NCI-H510A treated with DMSO at 0.1 percent for 48 hours (cell line): Measurements from ENCODE around the gene TAF4B.
"Not testable (repeated sequence)": the region's sequence is repeated elsewhere in the genome, so short reads cannot be mapped to it uniquely, and the experiment has no call there.

Experiments used
- DNase-seq: peaks from one replicate; lab custom pipeline; 2025; lab: John Stamatoyannopoulos, UW

TAF4B gene

DNA sequence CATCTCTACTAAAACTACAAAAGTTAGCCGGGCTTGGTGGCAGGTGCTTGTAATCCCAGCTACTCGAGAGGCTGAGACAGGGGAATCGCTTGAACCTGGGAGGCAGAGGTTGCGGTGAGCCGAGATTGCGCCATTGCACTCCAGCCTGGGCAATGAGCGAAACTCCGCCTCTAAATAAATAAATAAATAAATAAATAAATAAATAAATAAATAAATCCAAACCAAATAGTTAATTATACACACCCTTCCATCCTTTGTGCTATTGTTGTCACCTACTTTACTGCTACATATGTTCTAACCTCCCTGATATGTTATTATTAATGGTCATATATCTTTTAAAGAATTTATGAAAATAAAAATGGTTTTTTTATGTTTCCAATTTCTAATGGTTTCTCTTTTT lies 155.3 kb downstream of the TAF4B start:
- not testable (repeated sequence) for DNase-seq

DNA sequence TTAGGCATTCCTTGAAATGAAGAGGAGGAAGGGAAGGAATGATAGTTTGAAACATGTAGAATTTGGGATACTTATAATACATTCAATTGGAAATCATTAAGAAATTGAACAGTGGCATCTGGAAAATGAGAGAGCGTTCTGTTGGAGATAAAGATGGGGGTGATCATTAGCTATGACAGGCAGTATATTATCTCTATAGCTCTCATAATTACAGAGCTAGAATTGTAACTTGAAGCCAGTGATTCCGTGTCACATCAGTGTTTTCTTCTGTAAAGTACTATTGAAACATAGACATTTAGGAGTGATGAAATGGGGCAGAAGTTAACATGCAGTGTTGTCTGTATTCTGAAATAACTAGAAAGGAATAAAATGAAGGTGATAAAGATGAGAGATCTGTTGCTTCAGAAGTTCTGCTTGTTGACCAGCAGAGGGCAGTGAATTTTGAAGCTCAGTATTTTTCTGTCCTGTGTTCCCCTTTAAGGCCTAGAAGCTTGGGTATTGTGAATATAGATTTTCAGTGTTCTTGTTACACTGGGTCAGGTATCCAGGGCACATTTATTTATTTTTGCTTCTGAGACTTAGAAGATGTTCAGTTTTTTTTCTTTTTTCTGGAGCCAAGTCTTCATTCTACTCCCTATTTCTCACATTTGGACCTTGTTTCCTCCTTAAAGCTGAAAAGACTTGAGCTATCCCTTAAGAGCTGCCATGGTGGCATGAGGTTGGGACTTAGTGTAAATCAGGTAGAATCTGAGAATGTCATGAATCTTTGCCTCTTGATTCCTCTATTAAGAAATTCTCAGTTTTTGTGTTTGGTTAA lies 157.4 kb downstream of the TAF4B start:
- peak; percentile 30 for DNase-seq

DNA sequence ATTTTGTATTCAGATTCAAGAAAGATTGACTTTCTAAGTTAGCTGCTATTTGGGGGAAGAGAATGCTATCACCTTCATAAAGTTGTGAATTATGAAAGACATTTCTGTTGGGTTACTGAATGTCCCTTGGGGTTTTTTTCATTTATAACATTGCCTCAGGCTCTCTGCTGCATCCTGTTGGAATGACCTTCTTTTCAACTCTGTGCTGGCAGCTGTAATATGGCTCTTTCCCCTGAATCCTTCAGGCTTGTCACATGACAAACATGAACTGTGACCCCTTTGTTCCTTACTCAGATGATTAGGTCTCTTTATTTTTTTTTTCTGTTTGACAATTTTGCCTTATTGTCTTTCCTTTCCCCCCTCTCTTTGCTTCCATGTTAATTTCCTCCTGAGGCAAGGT lies 159.8 kb downstream of the TAF4B start:
- DNase-seq: no peak

DNA sequence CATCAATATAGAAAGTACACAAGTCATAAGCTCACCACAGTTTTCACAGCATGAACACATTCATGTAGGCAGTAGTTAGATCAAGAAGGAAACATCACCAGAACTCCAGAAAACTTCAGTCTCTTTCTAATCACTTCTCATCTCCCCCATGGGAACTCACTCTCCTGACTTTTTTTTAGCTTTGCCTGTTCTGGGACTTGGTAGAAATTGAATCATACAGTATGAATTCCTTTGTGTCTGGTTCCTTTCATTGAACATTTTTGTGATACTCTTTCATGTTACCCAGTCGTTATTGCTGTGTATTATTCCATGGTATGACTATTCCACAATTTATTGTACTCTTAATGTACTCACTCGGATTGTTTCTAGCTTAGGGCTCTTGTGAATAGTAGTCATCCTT lies 160.2 kb downstream of the TAF4B start:
- DNase-seq: no peak

DNA sequence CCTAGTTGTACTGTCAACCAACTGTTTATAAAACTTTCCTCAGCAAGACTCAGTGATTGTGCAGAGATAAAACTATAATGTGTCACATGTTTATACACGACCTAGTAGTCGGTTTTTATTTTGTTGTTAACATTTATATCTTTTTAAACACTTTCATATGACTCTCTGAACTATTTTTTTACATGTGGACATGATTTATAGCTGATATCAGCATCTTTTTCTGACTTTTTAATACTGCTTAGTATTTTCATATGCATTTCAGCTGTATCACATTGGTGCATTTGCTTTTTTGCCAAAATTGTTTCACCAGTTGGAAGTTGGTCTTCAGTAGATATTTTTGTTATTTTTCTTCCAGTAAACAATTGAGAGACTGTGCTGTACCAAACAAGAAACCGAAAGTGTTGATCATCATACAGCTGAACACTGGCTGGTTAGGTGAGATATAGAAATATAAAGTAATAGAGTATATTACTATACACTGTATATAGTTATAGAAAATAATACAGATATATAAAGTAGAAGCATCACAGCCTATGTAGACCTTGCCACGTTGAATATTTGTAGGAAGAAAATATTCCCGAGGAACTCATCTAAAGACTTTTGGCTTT lies 167.9 kb downstream of the TAF4B start:
- no peak for DNase-seq

DNA sequence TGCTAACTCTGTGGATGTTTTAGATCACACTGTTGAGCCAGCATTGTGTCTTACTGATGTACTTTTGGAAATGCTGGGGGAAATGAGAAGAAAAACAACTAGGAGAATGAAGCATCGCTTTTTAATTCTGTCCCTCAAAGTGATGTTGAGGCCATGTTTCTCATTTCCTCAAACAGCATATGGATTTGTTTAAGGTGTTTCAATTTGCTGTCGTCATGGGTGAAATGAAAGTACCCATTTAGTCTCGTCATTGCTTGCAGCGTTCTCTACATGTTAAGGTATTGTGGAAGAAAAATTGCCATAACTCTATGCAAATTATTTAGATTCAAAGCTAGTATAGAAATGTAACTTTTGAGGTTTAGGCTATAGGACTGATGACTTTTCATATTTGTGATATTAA lies 170.8 kb downstream of the TAF4B start:
- no peak for DNase-seq

DNA sequence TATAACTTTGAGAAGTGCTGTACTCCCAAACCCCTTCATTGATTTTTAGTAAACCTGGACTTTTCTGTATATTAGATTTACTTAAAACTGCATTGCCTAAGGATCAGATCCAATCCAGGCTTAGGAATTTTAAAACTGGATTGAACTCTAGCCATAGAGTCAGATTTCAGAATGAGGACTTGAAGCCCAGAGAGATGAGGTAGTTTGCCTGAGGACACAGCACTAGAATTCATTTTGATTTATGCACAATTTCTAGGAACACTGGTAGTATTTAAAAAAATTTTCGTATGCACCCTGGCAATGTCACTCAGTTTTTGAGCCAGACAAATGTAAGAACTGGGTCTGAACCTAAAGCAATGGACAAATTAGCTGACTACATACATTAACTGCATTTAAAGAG lies 177.2 kb downstream of the TAF4B start:
- DNase-seq: no peak

DNA sequence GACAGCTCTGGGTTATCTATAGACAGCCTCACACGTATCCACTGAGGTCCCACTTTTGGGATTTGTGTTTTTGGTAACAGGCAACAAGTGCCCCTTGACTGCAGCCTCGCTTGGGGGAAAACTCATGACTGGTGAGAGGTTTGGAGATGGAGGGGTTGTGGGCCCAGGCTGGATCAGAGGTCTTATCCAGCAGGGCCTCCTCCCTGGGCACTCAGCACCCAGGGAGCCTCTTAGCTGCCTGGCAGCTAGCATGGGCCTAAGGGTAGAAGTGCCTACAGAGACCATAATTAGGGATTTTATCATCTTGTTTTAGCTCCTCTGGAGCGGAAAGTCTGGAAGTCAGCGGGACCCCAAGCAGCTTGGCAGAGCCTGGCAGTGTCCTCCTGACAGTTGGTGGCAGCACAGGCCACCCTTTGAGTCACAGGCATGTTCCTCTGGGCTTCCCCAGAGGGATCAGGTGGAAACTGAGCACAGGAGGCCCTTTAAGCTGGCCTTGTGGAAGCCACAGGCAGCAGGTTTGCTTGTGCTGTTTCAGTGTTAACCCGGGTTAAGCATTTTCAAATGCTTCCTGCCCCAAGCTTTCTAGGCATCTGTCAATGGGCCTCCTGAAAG lies 179.1 kb downstream of the TAF4B start:
- DNase-seq: peak; percentile 48

DNA sequence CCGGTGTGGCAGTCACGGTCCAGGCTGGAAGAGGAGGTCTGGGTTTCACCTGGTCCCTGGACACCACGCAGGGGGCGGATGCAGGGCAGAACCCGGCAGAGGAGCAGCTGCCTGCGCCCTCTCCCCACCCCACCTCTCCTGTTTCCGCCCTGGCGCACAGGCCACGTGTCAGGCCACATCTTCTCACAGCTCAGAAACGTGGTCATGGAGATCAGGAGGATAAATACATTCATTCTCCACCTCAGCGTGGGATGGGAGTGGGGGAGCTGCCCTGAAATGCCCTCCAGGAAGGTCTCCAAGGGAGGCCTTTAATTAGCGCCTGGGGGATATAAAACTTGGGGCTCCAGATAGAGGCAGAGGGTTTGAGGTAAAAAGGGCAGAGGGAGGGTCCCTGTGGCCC lies 180.1 kb downstream of the TAF4B start:
- DNase-seq: no peak

DNA sequence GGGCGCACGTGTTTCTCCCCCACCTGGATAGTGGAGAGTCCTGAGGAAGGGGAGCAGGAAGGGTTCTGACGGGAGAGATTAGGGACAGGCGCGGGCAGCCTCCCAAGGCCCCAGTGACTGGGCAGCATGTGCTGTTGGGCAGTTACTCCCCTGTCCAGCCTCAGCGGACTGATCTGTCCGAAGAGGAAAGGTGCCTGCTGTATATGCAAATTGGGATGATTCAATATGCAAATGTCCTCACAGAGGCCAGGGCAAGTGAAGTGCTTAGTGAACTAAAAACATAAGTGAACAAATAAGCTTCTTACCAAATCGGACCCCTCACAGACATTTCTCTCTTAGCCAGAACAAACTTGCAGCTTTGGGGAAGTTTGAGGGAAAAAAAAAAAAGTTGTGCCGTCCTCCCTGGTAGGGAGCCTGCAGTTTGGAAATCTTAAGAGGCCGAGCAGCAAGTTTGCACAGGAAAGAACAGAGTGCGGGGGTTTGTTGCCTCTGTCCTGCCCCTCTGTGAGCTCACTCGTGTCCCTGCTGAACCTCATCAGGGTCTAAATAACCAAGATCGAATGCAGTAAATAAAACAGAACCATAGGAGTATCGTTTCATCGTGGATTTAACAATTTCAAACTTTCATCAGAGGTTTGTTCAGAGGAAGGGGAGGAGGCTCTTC lies 180.7 kb downstream of the TAF4B start:
- no peak for DNase-seq

DNA sequence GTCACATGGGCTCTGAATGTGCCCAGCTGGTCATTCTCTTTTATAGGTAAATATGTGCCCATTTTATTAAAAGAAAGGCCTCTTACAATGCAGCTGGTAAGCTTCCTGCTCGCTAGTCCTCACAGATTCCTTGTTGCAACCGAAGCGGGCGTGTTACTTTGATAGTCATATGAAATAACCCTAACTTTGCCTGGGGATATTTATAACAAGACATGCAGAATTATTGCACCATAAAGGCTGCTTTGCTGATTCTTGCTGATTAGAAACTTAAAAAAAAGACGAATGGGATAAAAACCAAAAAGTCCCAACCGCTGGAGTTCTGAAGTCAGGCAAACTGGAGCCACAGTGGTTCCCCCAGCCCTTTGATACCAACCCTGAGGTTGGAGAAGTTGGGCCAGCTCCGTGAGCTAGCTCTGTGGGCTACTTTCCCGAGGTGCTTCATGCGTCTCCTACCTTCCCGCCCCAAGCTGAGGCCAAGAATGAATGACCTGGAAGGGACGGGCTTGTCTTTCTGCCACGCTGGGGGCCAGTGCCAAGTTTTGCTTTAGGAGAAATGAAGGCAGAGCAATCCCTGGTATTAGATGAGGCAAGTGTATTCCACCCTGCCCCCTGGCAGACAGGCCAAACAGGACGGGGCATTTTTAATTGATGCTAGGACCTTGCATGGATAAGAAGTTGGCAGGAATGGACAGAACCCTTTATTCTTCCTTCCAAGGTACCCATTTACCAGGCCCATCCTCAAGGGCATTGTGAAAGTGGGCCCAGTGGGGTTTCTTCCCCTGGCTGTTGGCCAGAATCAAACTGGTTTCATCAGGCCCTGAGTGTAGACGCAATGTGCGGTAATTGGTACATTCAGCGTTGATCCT lies 181.7 kb downstream of the TAF4B start:
- no peak for DNase-seq

DNA sequence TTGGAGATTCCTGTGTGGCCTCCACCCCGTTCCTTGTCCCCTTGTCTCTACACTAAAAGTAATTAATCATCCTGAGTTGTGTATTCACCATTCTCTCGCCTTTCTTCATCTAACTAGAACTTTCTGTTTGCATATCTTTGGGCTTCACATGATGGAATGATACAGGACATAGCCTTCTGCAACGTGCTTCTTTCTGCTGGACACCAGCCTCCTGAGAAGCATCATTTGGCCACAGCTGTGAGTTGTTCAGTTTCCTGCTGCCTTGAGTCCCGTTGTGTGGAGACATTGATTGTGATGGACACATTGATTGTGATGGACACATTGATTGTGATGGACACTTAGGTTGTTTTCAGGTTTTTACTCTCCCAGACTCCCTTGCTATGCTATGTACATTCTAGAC lies 182.8 kb downstream of the TAF4B start:
- no peak for DNase-seq

DNA sequence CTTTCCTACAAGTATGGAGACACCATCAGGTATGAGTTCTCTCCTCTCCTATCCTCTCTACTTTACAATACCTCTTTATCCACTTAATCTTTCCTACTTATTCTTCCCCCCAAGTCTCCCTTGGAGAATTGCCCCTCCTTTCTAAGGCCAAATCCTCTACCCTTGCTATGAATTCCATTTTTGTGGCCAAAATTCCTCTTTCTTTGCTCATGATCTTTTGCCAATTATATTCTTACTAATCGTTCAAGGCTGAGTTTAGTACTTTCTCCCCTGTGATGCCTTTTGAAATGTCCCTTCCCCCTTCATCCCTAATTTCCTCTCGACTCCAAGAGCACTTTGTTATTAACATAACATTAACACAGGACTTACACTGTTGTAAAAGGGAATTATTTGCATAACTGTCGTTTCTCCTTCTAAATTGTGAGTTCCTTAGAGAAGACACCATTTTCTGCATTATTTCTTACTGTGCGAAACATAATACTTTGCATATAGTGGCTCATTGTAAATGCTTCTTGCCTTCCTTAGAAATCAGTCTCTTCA lies 188.7 kb downstream of the TAF4B start:
- DNase-seq: no peak

DNA sequence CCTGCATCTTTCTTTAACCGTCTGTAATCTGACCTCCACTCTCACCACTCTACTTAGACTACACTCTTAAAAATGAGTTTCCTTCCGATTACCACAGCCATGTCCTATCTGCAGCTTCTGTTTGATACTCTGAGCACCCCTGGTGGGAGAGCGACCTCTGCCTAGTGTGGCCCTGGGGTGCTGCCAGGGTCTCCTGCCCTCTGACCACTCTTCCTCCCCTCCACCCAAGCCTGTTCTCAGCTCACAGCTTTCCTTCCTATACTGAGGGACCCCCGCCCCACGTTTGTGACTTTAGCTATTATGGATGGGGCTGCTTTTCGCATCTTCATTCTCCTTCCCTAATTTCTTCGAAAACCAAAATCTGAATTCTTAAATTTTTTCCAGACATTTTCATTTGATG lies 189.4 kb downstream of the TAF4B start:
- DNase-seq: no peak

DNA sequence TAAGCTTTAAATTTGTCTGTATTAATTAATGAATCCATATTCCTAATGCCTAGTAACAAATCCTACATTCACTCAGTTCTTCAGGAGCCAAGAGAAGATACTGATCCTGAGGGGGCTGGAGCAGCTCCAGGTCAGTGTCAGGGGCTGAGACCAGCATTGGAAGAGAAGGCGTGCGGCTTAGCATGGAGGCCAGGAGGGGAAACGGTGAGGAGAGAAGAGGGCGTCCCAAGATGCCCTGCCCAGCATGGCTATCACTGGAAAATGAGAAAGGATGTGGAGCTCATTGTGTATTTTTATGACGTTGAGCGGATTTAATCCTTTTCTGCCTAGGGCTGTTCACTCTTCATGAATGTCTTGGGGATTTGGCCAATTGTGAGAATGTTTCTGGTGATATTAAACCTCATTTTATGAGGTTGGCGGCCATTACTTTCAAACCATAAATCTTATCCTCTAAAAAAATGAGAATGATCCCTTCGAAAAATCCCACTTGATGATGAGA lies 190.5 kb downstream of the TAF4B start:
- DNase-seq: no peak

DNA sequence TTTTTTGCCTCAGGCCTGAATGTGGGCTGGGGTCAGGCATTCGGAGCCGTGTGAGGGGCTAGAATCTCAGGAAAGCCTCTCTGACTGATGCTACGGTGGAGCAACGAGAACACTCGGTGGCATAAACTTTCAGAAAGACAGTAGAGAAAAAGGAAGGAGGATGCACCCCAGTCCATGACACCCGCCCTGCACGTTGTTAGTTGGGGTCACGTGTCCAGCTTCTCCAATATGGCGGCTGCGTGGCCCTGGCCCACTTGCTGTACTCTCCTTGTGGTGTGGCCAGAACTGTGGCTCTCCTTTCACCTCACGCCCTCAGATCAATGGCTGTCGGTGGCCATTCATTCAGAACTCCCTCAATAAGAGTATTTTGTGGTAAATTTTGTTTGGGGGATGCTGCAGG lies 190.9 kb downstream of the TAF4B start:
- no peak for DNase-seq

DNA sequence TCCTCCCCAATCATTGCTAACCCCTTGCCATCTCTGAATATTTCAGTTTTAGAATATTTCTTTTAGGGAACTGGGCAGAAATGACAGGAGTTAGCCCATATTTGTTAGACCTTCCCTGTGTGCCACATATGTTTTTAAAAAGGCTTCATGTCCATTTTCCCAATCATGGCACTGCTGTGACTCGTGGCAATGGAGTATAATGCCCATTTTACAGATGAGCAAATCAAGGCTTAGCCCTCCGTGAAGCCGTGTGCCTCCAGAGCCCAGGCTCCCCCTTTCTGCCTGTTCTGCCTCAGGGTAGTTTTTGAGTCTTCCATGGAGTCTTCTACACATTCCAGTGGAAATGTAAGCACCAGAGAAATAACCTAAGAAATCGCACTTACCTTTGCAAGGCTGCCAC lies 192.0 kb downstream of the TAF4B start:
- no peak for DNase-seq

DNA sequence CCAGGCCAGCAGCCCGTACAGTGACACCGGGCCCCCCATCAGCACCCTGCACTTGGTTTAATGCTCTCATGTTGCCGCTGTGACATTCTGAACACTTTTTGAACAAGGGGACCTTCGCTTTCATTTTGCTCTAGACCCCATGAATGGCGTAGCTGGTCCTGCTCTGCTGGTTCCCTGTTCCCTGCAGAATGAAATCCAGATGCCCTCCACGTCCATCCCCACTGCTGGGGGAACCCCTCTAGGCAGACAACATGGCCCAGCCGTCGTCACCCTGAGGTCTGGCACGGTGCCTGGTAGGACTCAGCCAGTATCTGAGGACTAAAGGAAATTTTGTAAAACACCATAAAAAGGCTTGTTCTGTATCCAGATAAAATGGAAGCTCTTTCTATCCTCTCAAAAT lies 193.5 kb downstream of the TAF4B start:
- no peak for DNase-seq

DNA sequence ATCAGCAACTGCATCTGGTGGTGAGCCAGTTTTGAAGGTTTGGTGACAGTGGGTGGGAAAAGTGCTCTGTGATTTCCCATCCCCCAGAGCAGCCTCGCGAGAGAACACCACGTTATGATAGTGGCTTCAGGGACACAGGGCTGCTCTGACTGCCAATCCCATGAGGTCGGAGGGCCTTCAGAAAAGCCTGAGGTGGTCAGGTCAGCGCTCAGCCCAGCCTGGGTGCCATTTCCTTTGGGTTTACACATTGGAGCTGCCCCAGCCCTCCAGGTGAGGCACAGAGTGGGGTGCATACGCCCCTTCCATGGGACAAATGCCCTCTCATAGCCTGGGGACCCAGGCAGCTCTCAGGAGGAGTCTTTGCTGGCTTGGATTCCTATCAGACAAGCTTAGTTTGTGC lies 195.3 kb downstream of the TAF4B start:
- DNase-seq: no peak

DNA sequence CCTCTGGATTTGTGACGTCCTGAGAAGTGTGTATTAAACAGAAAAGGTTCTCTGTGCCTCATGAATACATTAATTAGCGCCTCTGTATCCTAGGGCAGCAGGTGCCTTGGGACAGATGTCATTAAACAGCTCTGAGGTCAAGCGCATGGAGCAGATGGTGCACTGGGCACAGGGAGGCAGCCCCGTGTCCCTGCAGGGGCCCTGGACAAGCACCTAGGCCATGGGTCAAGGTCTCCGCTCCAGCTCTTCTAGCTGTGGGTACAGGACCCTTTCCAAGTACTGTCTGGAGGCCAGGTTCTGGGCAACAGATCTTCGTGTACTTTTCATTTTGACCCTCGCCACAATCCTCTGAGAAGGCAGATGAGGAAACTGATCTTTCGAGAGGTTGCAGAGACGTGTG lies 195.7 kb downstream of the TAF4B start:
- DNase-seq: no peak

DNA sequence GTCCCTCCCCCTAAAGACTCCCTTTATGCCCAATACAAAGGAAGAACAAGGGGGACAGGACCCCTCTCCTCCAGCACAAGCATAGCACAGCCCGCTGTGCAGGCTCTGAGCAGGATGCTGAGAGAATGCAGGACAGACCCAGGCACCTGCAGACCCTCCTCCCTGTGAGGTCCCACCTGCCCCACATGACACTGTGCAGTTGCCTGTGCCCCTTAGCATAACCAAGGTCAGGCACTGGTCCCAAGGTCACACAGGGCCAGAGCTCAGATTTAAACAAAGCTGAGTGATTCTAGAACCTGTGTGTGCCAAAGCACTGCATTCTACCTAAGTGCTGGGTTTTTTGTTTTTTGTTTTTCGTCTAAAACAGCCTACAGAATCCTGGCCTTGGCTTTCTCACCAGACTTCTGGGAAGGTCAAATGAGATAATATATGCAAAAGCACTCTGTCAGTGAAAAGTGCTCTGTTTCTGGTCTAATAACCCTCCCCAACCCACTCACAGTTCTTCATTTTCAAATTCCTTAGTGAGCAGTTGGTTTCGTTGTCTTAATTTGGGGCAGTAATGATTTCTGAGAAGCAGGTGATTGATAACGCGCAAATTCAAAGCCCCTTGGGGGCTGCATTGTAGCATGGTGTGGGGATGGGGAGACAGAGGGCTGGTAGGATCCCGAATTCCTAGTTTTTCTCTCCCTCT lies 196.4 kb downstream of the TAF4B start:
- DNase-seq: no peak
